ENCODE results near the gene UTS2. TPM values are rescaled to one million over a fixed set of nuclear protein-coding genes. Genes with fewer than 3 reads are reported as not detected.

Gene UTS2
- total and polyA plus RNA-seq, 2 of the 8 experiments (the other 6 are each of a cell fraction or from before 2014, with no cell fraction given): not detected

DNA sequence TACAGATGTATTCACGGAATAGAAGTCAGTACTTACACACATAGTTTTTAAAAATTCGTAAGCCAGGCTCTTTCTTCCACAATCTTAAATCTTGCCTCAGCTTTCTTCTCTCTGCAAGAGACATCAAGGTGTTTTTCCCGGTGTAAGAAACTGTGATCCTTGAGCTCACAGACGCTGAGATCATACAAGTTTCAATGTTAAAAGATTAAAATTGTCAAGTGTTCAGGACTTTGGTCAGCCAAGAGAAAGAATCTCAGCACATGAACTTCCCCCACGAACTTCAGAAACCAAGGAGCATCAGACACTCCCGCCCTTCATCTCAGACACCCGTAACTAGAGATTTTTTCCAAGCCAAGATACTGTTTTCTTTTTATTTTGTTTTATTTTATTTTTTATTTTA lies 6.2 kb downstream of the UTS2 start:
- POLR2A ChIA-PET (ENCODE audit: partially characterized antibody): no interaction called here
- Histone ChIP-seq H3K4me2 (ENCODE audit: insufficient read depth in 1 of 2, low read depth in 2 of 2, low read length in 2 of 2) (no peak overlapping the region), H3K4me1 (replicated peaks in 1 of 4; ENCODE audit: control insufficient read depth in 3 of 4, insufficient read depth in 4 of 4, low read length in 3 of 4) (no peaks in the 10 kb centered on the region; a peak in 1 of 7 replicates), H3K56ac (replicated peaks; ENCODE audit: insufficient read length, low read depth, low read length) (no peak overlapping the region), H4K5ac (ENCODE audit: insufficient read length, low read depth, low read length) (no peak overlapping the region), H3K79me1 (ENCODE audit: low read depth, low read length) (no peaks in the 10 kb centered on the region), H3K4ac (replicated peaks; ENCODE audit: insufficient read length, low read depth, low read length) (no peak overlapping the region), H3K4me3 (ENCODE audit: extremely low read depth in 1 of 4, insufficient read depth in 2 of 4, low read depth in 3 of 4, low read length in 4 of 4) (no peak overlapping the region), H3K23me2 (ENCODE audit: low read depth, low read length) (no peaks in the 10 kb centered on the region), H3K27me3 (replicated peaks in 1 of 4; ENCODE audit: control insufficient read depth in 3 of 4, extremely low read depth in 1 of 4, insufficient read depth in 3 of 4, low read length in 3 of 4) (peaks cover 0 to 1% (median 0%) of the 10 kb centered on the region in 4 experiments; a peak in 1 of 7 replicates), H4K20me1 (replicated peaks in 1 of 2; ENCODE audit: control insufficient read depth in 1 of 2, insufficient read depth in 2 of 2, low read length in 2 of 2) (no peaks in the 10 kb centered on the region), H3K9me3 (ENCODE audit: insufficient read depth in 2 of 2, low read depth in 1 of 2, low read length in 1 of 2) (no peaks in the 10 kb centered on the region), H2BK15ac (ENCODE audit: low read length) (no peak overlapping the region), H2AK5ac (ENCODE audit: low read depth, low read length) (no peak overlapping the region), H3K23ac (ENCODE audit: insufficient read length) (no peak overlapping the region), H2AFZ (ENCODE audit: low read length) (no peak overlapping the region), H3K14ac (ENCODE audit: insufficient read length) (no peak overlapping the region), H2BK20ac (ENCODE audit: low read length) (no peak overlapping the region), H3K9ac (replicated peaks in 1 of 4; ENCODE audit: extremely low read depth in 1 of 4, low read depth in 3 of 4, low read length in 3 of 4) (no peak overlapping the region), H4K91ac (replicated peaks; ENCODE audit: insufficient read length, low read length) (no peak overlapping the region), H4K8ac (ENCODE audit: extremely low read depth, insufficient read depth, low read length) (no peak overlapping the region), H3K79me2 (ENCODE audit: control insufficient read depth in 1 of 2, insufficient read depth in 2 of 2, low read length in 2 of 2) (no peaks in the 10 kb centered on the region), H2BK12ac (ENCODE audit: low read depth, low read length) (no peak overlapping the region), H2BK120ac (replicated peaks; ENCODE audit: low read depth, low read length) (no peak overlapping the region), H2BK5ac (ENCODE audit: low read depth, low read length) (no peak overlapping the region), H3K18ac (ENCODE audit: extremely low read depth, low read length) (no peak overlapping the region), H3K36me3 (ENCODE audit: control insufficient read depth in 2 of 4, insufficient read depth in 4 of 4, low read length in 3 of 4) (peaks cover 0 to 6% (median 2%) of the 10 kb centered on the region in 4 experiments; a peak in 1 of 8 replicates), H3K27ac (ENCODE audit: low read depth, low read length) (no peak overlapping the region)
- FAIRE-seq (no peak), DNase-seq (ENCODE audit: low read depth in 1 of 2, low spot score in 2 of 2) (no peak)
- 83% methylated on average over 7 of the region's 7 CpGs; no CpG with 5 or more reads in 1 of the 2 experiments for WGBS, 2 experiments (ENCODE audit: extremely low coverage in 1 of 2, insufficient coverage in 1 of 2, insufficient read length in 1 of 2, insufficient replicate concordance in 2 of 2, low coverage in 1 of 2, low lambda C conversion rate in 2 of 2, missing lambda C conversion rate in 1 of 2)
- CTCF ChIA-PET (ENCODE audit: partially characterized antibody): interaction anchor here (0.9 to 1.6 kb wide), 2 partner anchors 35 to 128 kb away, joined by 3 read pairs; no protein-coding TSS in a partner anchor
- TF ChIP-seq SIRT6 (IDR thresholded peaks at IDR 0.05; ENCODE audit: low read length): no peak
- TF ChIP-seq BRCA1 (IDR thresholded peaks at IDR 0.05; ENCODE audit: low read depth, low read length): no peak
- TF ChIP-seq, protein P1, sequence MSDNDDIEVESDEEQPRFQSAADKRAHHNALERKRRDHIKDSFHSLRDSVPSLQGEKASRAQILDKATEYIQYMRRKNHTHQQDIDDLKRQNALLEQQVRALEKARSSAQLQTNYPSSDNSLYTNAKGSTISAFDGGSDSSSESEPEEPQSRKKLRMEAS (IDR thresholded peaks at IDR 0.05): no peak
- TF ChIP-seq RBBP5 (IDR thresholded peaks at IDR 0.05; ENCODE audit: borderline replicate concordance, low read depth, low read length): no peak
- TF ChIP-seq, protein P2, sequence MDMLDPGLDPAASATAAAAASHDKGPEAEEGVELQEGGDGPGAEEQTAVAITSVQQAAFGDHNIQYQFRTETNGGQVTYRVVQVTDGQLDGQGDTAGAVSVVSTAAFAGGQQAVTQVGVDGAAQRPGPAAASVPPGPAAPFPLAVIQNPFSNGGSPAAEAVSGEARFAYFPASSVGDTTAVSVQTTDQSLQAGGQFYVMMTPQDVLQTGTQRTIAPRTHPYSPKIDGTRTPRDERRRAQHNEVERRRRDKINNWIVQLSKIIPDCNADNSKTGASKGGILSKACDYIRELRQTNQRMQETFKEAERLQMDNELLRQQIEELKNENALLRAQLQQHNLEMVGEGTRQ (IDR thresholded peaks at IDR 0.05; ENCODE audit: low read length): no peak
- TF ChIP-seq, protein P3, sequence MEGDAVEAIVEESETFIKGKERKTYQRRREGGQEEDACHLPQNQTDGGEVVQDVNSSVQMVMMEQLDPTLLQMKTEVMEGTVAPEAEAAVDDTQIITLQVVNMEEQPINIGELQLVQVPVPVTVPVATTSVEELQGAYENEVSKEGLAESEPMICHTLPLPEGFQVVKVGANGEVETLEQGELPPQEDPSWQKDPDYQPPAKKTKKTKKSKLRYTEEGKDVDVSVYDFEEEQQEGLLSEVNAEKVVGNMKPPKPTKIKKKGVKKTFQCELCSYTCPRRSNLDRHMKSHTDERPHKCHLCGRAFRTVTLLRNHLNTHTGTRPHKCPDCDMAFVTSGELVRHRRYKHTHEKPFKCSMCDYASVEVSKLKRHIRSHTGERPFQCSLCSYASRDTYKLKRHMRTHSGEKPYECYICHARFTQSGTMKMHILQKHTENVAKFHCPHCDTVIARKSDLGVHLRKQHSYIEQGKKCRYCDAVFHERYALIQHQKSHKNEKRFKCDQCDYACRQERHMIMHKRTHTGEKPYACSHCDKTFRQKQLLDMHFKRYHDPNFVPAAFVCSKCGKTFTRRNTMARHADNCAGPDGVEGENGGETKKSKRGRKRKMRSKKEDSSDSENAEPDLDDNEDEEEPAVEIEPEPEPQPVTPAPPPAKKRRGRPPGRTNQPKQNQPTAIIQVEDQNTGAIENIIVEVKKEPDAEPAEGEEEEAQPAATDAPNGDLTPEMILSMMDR (IDR thresholded peaks at IDR 0.05; ENCODE audit: control extremely low read depth in 1 of 3, insufficient read depth in 1 of 3, low read depth in 1 of 3, low read length in 3 of 3): no peak
- no peak for TF ChIP-seq KDM5A (IDR thresholded peaks at IDR 0.05; ENCODE audit: low read length)
- no peak for TF ChIP-seq TEAD4 (IDR thresholded peaks at IDR 0.05; ENCODE audit: low read depth, low read length)
- TF ChIP-seq YY1 (IDR thresholded peaks at IDR 0.05; ENCODE audit: low read depth, low read length): no peak
- no peak for TF ChIP-seq TBP (IDR thresholded peaks at IDR 0.05; ENCODE audit: low read depth, low read length)
- no peak for TF ChIP-seq TAF7 (optimal IDR thresholded peaks at IDR 0.05; ENCODE audit: borderline replicate concordance, low read depth, low read length)
